Measurements from ENCODE around the gene KCNQ1.

DNA sequence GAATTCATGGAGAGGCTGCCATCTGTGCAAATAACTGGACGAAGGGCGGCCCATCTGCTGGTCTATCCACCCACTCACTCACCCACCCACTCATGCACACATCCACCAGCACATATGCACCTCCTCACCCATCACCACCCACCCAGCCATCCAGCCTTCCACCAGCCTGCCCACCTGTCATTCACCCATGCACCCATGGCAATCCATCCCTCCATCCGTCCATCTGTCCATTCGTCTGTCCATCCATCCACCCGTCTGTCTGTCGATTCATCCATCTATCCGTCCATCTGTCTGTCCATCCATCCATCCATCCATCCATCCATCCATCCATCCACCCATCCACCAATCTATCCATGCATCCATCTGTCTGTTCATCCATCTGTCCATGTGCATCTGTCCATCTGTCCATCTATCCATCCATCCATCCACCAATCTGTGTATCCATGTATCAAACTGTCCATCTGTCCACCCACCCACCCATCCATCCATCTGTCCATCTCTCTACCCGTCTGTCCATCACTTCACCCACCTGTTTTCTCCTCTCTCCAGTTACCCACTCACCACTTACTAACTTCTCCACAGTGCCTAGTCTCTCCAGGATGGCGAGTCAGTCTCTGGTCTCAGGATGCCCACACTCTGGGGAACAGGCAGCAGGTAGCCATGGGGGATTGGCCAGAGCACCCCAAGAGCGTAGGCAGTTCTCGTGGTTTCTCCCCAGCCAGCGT, 9.4 kb upstream of the KCNQ1 start:
- TF ChIP-seq, protein P1, sequence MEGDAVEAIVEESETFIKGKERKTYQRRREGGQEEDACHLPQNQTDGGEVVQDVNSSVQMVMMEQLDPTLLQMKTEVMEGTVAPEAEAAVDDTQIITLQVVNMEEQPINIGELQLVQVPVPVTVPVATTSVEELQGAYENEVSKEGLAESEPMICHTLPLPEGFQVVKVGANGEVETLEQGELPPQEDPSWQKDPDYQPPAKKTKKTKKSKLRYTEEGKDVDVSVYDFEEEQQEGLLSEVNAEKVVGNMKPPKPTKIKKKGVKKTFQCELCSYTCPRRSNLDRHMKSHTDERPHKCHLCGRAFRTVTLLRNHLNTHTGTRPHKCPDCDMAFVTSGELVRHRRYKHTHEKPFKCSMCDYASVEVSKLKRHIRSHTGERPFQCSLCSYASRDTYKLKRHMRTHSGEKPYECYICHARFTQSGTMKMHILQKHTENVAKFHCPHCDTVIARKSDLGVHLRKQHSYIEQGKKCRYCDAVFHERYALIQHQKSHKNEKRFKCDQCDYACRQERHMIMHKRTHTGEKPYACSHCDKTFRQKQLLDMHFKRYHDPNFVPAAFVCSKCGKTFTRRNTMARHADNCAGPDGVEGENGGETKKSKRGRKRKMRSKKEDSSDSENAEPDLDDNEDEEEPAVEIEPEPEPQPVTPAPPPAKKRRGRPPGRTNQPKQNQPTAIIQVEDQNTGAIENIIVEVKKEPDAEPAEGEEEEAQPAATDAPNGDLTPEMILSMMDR (IDR thresholded peaks at IDR 0.05) = no peak
- no peak for TF ChIP-seq EZH2 (IDR thresholded peaks at IDR 0.05; ENCODE audit: borderline replicate concordance, insufficient read depth, low read depth, low read length, poor library complexity, severe bottlenecking)

Data from B cell (primary cell).